Measurements from ENCODE around the gene OR2S2. TPM values are rescaled to one million over a fixed set of nuclear protein-coding genes. Genes with fewer than 3 reads are reported as not detected.
"Not testable (repeated sequence)": the region's sequence is repeated elsewhere in the genome, so short reads cannot be mapped to it uniquely, and the experiment has no call there.

OR2S2 gene
- total RNA-seq, 1 experiment from 2014 or later = not detected

DNA sequence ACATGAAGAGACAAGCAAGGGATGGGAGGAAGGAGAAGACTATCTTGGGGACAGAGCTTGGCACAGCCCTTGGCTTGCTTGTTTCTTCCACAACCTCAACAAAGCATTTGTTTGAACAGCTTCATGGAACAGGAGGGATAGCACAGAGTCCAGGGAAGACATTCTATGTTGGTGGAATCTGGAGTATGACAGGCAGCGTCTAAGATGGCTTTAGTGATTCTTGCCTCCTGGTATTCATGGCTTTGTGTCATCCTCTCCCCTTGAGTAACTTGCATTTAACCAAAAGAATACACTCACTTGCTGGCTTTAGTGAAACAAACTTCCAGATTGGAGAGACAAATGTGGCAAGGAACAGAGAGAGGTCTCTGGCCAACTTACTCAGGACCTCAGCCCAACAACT lies 47.9 kb upstream of the OR2S2 start:
- H3K4me3 Mint-ChIP-seq (ENCODE audit: unreplicated experiment) = no peak overlapping the region
- peaks cover 7% of the 10 kb centered on the region for H3K27me3 Mint-ChIP-seq (ENCODE audit: insufficient read depth, unreplicated experiment)
- H3K9me3 ChIP-seq = no peaks in the 10 kb centered on the region
- BruUV-seq (replicated peaks) = no TSS peak
- peaks cover 18% of the 10 kb centered on the region for H3K4me1 Mint-ChIP-seq (ENCODE audit: low read depth, unreplicated experiment)
- H3K27ac Mint-ChIP-seq (ENCODE audit: unreplicated experiment) = no peak overlapping the region
- H3K36me3 Mint-ChIP-seq (ENCODE audit: insufficient read depth, unreplicated experiment) = no peaks in the 10 kb centered on the region
- TF ChIP-seq, protein P1, sequence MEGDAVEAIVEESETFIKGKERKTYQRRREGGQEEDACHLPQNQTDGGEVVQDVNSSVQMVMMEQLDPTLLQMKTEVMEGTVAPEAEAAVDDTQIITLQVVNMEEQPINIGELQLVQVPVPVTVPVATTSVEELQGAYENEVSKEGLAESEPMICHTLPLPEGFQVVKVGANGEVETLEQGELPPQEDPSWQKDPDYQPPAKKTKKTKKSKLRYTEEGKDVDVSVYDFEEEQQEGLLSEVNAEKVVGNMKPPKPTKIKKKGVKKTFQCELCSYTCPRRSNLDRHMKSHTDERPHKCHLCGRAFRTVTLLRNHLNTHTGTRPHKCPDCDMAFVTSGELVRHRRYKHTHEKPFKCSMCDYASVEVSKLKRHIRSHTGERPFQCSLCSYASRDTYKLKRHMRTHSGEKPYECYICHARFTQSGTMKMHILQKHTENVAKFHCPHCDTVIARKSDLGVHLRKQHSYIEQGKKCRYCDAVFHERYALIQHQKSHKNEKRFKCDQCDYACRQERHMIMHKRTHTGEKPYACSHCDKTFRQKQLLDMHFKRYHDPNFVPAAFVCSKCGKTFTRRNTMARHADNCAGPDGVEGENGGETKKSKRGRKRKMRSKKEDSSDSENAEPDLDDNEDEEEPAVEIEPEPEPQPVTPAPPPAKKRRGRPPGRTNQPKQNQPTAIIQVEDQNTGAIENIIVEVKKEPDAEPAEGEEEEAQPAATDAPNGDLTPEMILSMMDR (IDR thresholded peaks at IDR 0.05; ENCODE audit: insufficient read depth in 1 of 2, low read depth in 1 of 2, low read length in 1 of 2, severe bottlenecking in 1 of 2, unreplicated experiment in 1 of 2) = no peak
- POLR2A ChIA-PET = no interaction called here
- peaks cover 21% of the 10 kb centered on the region for H3K4me1 ChIP-seq
- H3K9me3 Mint-ChIP-seq (ENCODE audit: unreplicated experiment) = no peaks in the 10 kb centered on the region
- H3K27me3 ChIP-seq (replicated peaks; ENCODE audit: control insufficient read depth, insufficient read depth, low read length) = no peaks in the 10 kb centered on the region; the same call in 1 of the 2 replicates
- no peaks in the 10 kb centered on the region for H3K36me3 ChIP-seq (ENCODE audit: control insufficient read depth, insufficient read depth, low read length)
- intact Hi-C loops (cut with micrococcal nuclease; ENCODE audit: unreplicated experiment) = loop anchor here (5.0 to 10.0 kb wide), 4 partner anchors 36 to 99 kb away; partner anchors contain the start of gene OR2S2
- CTCF ChIA-PET = interaction anchor here (0.9 to 1.0 kb wide), 2 partner anchors 60 to 100 kb away, joined by 3 read pairs; no protein-coding TSS in a partner anchor
- DNase-seq = no peak
- H3K4me3 ChIP-seq (ENCODE audit: low read depth, low read length) = no peak overlapping the region

DNA sequence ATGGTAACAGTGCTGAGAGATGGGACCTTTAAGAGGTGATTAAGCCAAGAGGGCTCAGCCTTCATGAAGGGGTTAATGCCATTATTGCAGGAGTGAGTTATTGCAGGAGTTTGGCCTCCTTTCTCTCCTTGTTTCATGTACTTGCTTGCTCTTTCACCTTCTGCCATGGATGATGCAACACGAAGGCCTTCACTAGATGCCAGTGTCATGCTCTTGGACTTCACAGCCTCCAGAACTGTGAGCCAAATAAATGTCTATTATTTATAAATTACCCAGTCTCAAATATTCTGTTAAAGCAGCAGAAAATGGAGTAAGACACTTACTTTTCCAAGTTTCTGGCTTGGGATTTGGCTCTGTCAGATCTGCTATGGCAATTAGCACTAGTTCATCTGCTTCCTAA lies 40.4 kb upstream of the OR2S2 start:
- no peak overlapping the region for H3K4me3 Mint-ChIP-seq (ENCODE audit: unreplicated experiment)
- intact Hi-C loops (cut with micrococcal nuclease; ENCODE audit: unreplicated experiment) = no loop called here
- Histone ChIP-seq H3K4me1 (no peaks in the 10 kb centered on the region), H3K36me3 (ENCODE audit: control insufficient read depth, insufficient read depth, low read length) (no peaks in the 10 kb centered on the region), H3K4me3 (ENCODE audit: low read depth, low read length) (no peak overlapping the region), H3K27me3 (replicated peaks; ENCODE audit: control insufficient read depth, insufficient read depth, low read length) (no peaks in the 10 kb centered on the region; the same call in 1 of the 2 replicates), H3K9me3 (peaks cover 11% of the 10 kb centered on the region; the same call in 1 of the 2 replicates)
- POLR2A ChIA-PET = no interaction called here
- TF ChIP-seq, protein P1 (IDR thresholded peaks at IDR 0.05; ENCODE audit: insufficient read depth in 1 of 2, low read depth in 1 of 2, low read length in 1 of 2, severe bottlenecking in 1 of 2, unreplicated experiment in 1 of 2) = no peak
- H3K27ac Mint-ChIP-seq (ENCODE audit: unreplicated experiment) = no peak overlapping the region
- DNase-seq = no peak
- H3K4me1 Mint-ChIP-seq (ENCODE audit: low read depth, unreplicated experiment) = no peaks in the 10 kb centered on the region
- no peaks in the 10 kb centered on the region for H3K36me3 Mint-ChIP-seq (ENCODE audit: insufficient read depth, unreplicated experiment)
- BruUV-seq (replicated peaks) = no TSS peak
- CTCF ChIA-PET = no interaction called here
- H3K9me3 Mint-ChIP-seq (ENCODE audit: unreplicated experiment) = no peaks in the 10 kb centered on the region
- H3K27me3 Mint-ChIP-seq (ENCODE audit: insufficient read depth, unreplicated experiment) = peaks cover 8% of the 10 kb centered on the region

DNA sequence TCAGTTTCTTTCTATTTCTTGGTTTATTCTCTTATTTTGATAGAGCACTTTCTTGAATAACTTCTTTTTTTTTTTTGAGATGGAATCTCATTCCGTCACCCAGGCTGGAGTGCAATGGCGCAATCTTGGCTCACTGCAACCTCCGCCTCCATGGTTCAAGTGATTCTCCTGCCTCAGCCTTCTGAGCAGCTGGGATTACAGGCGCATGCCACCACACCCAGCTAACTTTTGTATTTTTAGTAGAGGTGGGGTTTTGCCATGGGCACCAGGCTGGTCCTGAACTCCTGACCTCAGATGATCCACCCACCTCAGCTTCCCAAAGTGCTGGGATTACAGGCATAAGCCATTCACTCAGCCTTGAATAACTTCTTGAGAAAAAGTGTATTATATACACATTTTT lies 39.1 kb upstream of the OR2S2 start:
- H3K4me1 ChIP-seq; intact Hi-C loops (cut with micrococcal nuclease; ENCODE audit: unreplicated experiment); H3K27me3 ChIP-seq (replicated peaks; ENCODE audit: control insufficient read depth, insufficient read depth, low read length); POLR2A ChIA-PET; H3K36me3 ChIP-seq (ENCODE audit: control insufficient read depth, insufficient read depth, low read length); BruUV-seq (replicated peaks); H3K27me3 Mint-ChIP-seq (ENCODE audit: insufficient read depth, unreplicated experiment); H3K4me3 ChIP-seq (ENCODE audit: low read depth, low read length); H3K9me3 Mint-ChIP-seq (ENCODE audit: unreplicated experiment); DNase-seq; H3K36me3 Mint-ChIP-seq (ENCODE audit: insufficient read depth, unreplicated experiment); H3K4me1 Mint-ChIP-seq (ENCODE audit: low read depth, unreplicated experiment); H3K27ac Mint-ChIP-seq (ENCODE audit: unreplicated experiment); CTCF ChIA-PET; H3K4me3 Mint-ChIP-seq (ENCODE audit: unreplicated experiment): not testable (repeated sequence)
- H3K9me3 ChIP-seq = peaks cover 11% of the 10 kb centered on the region; the same call in 1 of the 2 replicates

Data from Caco-2 (cell line).